Right atrium auricular region (tissue), 2 donors: Measurements from ENCODE around the gene MIP. TPM values are rescaled to one million over a fixed set of nuclear protein-coding genes. Genes with fewer than 3 reads are reported as not detected.

Source experiments
- total RNA-seq, 2 donors: library from RNA; depleted of rRNA; stranded (reverse); fragments of >200 nt; gene quantifications; one replicate each; pipeline ENCODE4 v1.1.0, GENCODE V29; 2016

The MIP gene
- total RNA-seq, 2 donors from 2014 or later: not detected

Other genes with a start within 250 kb of the MIP start
- 10 to 100 TPM; 45.1 to 88.4 TPM for gene RNF41, start 232.7 kb downstream of the MIP start, total RNA-seq
- gene NABP2, start 230.3 kb downstream of the MIP start, total RNA-seq: 10 to 100 TPM; 19.7 to 23.6 TPM
- gene SLC39A5, start 224.6 kb downstream of the MIP start, total RNA-seq: not detected
- 10 to 100 TPM; 12.4 to 22.1 TPM for gene ANKRD52, start 196.3 kb downstream of the MIP start, total RNA-seq
- gene COQ10A, start 187.7 kb downstream of the MIP start, total RNA-seq: 100 to 1,000 TPM in 1 of 2 donors, 10 to 100 TPM in 1; 68.5 to 149 TPM
- 100 to 1,000 TPM; 236 to 513 TPM for gene CS, start 154.3 kb downstream of the MIP start, total RNA-seq
- gene CNPY2, start 138.7 kb downstream of the MIP start, total RNA-seq: 10 to 100 TPM; 37.0 to 55.2 TPM
- 10 to 100 TPM; 14.5 to 18.4 TPM for gene PAN2, start 120.7 kb downstream of the MIP start, total RNA-seq
- gene IL23A, start 115.8 kb downstream of the MIP start, total RNA-seq: not detected
- 10 to 100 TPM; 28.3 to 41.0 TPM for gene STAT2, start 94.5 kb downstream of the MIP start, total RNA-seq
- not detected for gene APOF, start 91.8 kb downstream of the MIP start, total RNA-seq
- gene TIMELESS, start 5.2 kb downstream of the MIP start, total RNA-seq: 1 to 10 TPM; 2.1 to 3.0 TPM
- 1 to 10 TPM; 1.7 to 2.7 TPM for gene SPRYD4, start 13.9 kb upstream of the MIP start, total RNA-seq
- gene GLS2, start 33.5 kb upstream of the MIP start, total RNA-seq: 1 to 10 TPM in 1 of 2 donors, under 1 TPM in 1; 0.96 to 1.7 TPM
- 10 to 100 TPM; 12.8 to 28.5 TPM for gene RBMS2, start 67.2 kb upstream of the MIP start, total RNA-seq
- gene BAZ2A, start 175.7 kb upstream of the MIP start, total RNA-seq: 10 to 100 TPM; 38.6 to 42.7 TPM
- 1,000 to 10,000 TPM; 1,028 to 1,860 TPM for gene ATP5F1B, start 191.3 kb upstream of the MIP start, total RNA-seq
- 10 to 100 TPM; 69.6 to 71.1 TPM for gene PTGES3, start 233.6 kb upstream of the MIP start, total RNA-seq